ENCODE data around the gene PLAAT4.

Gene PLAAT4

GRCh38 chr11:63564056-63564774, 27.6 kb downstream of the PLAAT4 start:
- no peak overlapping the region for H3K4me3 ChIP-seq (ENCODE audit: low read depth, low read length)
- TF ChIP-seq MYC (IDR thresholded peaks at IDR 0.05; ENCODE audit: low read depth, low read length) (no peak), CTCF (IDR thresholded peaks at IDR 0.05; ENCODE audit: low read depth, low read length) (no peak), MAX (IDR thresholded peaks at IDR 0.05; ENCODE audit: low read depth, low read length) (no peak), POLR2A (IDR thresholded peaks at IDR 0.05; ENCODE audit: extremely low read depth, insufficient read length) (no peak)
- DNase-seq (ENCODE audit: low read depth) = no peak

- no peak for DNase-seq (ENCODE audit: low read depth)
- TF ChIP-seq CTCF (IDR thresholded peaks at IDR 0.05; ENCODE audit: low read depth, low read length) (no peak), POLR2A (IDR thresholded peaks at IDR 0.05; ENCODE audit: extremely low read depth, insufficient read length) (no peak), MAX (IDR thresholded peaks at IDR 0.05; ENCODE audit: low read depth, low read length) (no peak), MYC (IDR thresholded peaks at IDR 0.05; ENCODE audit: low read depth, low read length) (no peak)
- H3K4me3 ChIP-seq (ENCODE audit: low read depth, low read length) = no peak overlapping the region
Measured at GRCh38 chr11:63564784-63565350, 28.3 kb downstream of the PLAAT4 start.

GRCh38 chr11:63567044-63567840, 30.6 kb downstream of the PLAAT4 start:
- DNase-seq (ENCODE audit: low read depth) = peak; percentile 61
- no peak for TF ChIP-seq POLR2A (IDR thresholded peaks at IDR 0.05; ENCODE audit: extremely low read depth, insufficient read length)
- TF ChIP-seq MYC (IDR thresholded peaks at IDR 0.05; ENCODE audit: low read depth, low read length) = 0 out of 2 replicates have a peak, but pooled peaks have one; percentile 17
- peak; percentile 65 for TF ChIP-seq MAX (IDR thresholded peaks at IDR 0.05; ENCODE audit: low read depth, low read length)
- TF ChIP-seq CTCF (IDR thresholded peaks at IDR 0.05; ENCODE audit: low read depth, low read length) = no peak
- H3K4me3 ChIP-seq (ENCODE audit: low read depth, low read length) = no peak overlapping the region

- no peak for TF ChIP-seq MAX (IDR thresholded peaks at IDR 0.05; ENCODE audit: low read depth, low read length)
- TF ChIP-seq POLR2A (IDR thresholded peaks at IDR 0.05; ENCODE audit: extremely low read depth, insufficient read length) = no peak
- TF ChIP-seq MYC (IDR thresholded peaks at IDR 0.05; ENCODE audit: low read depth, low read length) = no peak
- TF ChIP-seq CTCF (IDR thresholded peaks at IDR 0.05; ENCODE audit: low read depth, low read length) = no peak
Measured at GRCh38 chr11:63569570-63569969, 33.0 kb downstream of the PLAAT4 start.

GRCh38 chr11:63572026-63572688, 35.5 kb downstream of the PLAAT4 start:
- no peak overlapping the region for H3K4me3 ChIP-seq (ENCODE audit: low read depth, low read length)
- no peak for TF ChIP-seq MAX (IDR thresholded peaks at IDR 0.05; ENCODE audit: low read depth, low read length)
- no peak for TF ChIP-seq MYC (IDR thresholded peaks at IDR 0.05; ENCODE audit: low read depth, low read length)
- no peak for TF ChIP-seq POLR2A (IDR thresholded peaks at IDR 0.05; ENCODE audit: extremely low read depth, insufficient read length)
- TF ChIP-seq CTCF (IDR thresholded peaks at IDR 0.05; ENCODE audit: low read depth, low read length) = no peak
- DNase-seq (ENCODE audit: low read depth) = peak; percentile 52

More at GRCh38 chr11:63569570-63569969, 33.0 kb downstream of the PLAAT4 start:
- no peak for DNase-seq (ENCODE audit: low read depth)
- H3K4me3 ChIP-seq (ENCODE audit: low read depth, low read length) = no peak overlapping the region
